ENCODE data around the gene MORC2.

Gene MORC2

DNA sequence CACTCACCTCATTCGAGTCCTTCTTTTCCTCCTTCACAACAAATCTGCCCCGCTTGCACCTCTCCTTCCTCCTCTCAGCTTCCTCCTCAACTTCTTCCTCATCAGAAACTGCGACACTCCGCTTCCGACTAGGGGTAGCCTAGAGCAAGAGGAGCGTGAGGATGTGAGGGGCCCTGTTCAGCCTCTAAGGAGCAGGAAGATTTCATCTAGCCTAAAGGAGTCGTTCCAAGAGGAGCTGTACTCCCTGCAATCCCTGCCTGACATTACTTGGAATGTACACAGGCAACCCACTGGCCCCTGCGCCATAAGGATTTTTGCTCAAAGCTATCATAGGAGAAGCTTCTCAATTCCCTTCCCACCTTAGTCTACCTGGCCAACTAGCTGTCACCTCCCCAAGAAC lies 34.5 kb downstream of the MORC2 start:
- in situ Hi-C loops (cut with MboI; ENCODE audit: low pct_unique_long_range_greater_than_20kb, low sequenced_read_pairs, unreplicated experiment) = no loop called here
- no peak for TF ChIP-seq CTCF (IDR thresholded peaks at IDR 0.05; ENCODE audit: extremely low read depth, insufficient read depth, missing control alignments)
- no peak for DNase-seq (ENCODE audit: low spot score)

DNA sequence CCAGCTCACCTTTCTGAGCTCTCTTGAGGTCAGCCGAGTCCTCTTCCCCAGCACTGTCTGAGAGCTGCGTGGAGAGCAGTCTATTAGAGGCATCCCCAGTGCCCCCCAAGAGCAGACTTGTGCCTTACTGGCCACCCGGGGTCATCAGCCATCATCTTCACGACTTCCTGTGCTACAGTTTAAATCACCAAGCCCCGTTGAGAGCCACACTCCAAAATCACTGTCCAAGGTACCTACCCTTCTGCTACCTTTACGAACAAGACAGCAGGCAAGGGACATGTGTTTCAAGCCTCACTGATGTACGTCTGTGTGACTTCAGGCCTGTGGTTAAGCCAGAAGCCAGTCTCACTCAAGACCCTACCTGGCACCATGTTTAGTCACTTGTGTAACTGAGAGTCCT lies 35.1 kb downstream of the MORC2 start:
- DNase-seq (ENCODE audit: low spot score) = no peak
- in situ Hi-C loops (cut with MboI; ENCODE audit: low pct_unique_long_range_greater_than_20kb, low sequenced_read_pairs, unreplicated experiment) = no loop called here
- no peak for TF ChIP-seq CTCF (IDR thresholded peaks at IDR 0.05; ENCODE audit: extremely low read depth, insufficient read depth, missing control alignments)

DNA sequence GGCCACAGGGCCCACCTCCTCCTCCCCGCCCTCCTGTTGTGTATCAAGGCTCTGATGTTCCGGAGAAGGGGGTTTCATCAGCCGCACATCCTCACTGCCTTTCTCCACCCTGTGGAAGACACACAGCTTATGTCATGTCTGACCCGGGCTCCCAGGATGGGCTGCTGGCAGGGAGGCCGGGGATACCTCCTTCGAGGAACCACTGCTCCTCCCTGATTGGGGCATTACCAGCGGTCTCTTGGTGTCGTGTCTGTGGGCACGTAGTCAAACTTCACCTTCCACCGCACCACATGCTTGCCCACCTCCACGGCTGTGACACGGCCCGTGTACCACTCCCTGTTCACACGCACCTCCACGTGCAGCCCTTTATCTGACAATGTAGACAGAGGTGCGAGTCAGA lies 35.9 kb downstream of the MORC2 start:
- in situ Hi-C loops (cut with MboI; ENCODE audit: low pct_unique_long_range_greater_than_20kb, low sequenced_read_pairs, unreplicated experiment) = no loop called here
- TF ChIP-seq CTCF (IDR thresholded peaks at IDR 0.05; ENCODE audit: extremely low read depth, insufficient read depth, missing control alignments) = no peak
- no peak for DNase-seq (ENCODE audit: low spot score)

DNA sequence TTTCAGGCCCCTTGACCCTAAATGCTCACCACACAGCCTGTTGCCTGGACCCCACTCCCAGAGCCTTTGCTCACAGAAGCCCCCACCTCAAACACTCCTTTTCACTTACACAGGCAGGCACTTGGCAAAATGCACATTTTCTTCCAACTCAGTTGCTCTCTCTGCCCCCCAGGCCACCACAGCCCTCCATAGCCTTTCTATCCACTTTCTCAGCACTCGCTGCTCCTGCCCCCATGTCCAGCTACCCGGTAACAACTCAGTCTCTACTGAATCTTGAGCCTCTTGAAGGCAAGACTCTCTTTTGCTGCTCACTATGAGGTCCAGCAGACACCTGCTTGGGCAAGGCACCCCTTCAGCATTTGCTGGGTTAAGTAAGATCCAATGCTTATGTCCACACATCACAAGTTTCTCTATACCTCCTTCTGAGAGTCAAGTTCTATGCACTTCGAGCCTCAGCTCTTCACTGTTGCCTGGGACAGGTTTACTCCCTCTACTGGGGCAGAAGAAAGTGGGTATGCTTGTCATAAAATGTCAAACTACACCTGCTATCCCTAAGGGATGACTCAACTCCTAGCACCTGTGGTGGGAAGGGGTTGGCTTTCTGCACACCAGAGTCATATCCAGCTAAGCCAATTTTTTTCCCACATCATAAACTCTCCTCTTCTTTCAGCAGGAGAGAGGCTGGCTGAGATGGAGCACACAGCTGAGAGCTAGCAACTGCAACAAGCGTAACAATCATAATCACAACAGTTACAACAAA lies 36.9 kb downstream of the MORC2 start:
- in situ Hi-C loops (cut with MboI; ENCODE audit: low pct_unique_long_range_greater_than_20kb, low sequenced_read_pairs, unreplicated experiment) = no loop called here
- TF ChIP-seq CTCF (IDR thresholded peaks at IDR 0.05; ENCODE audit: extremely low read depth, insufficient read depth, missing control alignments) = no peak
- no peak for DNase-seq (ENCODE audit: low spot score)

DNA sequence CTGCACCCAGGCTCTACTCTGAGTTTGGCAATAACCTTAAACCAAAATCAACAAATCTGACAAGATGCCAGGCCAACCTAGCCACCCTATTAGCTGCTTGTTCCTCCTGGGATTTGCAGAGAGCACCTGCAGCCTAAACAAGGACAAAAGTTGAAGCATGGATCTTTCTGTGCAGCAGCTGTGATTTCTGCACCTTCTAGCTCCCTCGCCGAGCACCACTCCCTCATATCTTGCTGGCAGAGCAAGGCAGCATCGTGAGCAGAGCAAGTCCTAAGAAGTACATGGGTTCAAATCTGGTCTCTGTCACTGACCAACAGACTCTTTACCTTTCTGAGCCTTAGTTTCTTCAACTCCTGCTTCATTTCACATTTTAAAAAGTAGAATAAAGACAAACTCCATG lies 38.3 kb downstream of the MORC2 start:
- in situ Hi-C loops (cut with MboI; ENCODE audit: low pct_unique_long_range_greater_than_20kb, low sequenced_read_pairs, unreplicated experiment) = no loop called here
- no peak for TF ChIP-seq CTCF (IDR thresholded peaks at IDR 0.05; ENCODE audit: extremely low read depth, insufficient read depth, missing control alignments)
- no peak for DNase-seq (ENCODE audit: low spot score)

- DNase-seq (ENCODE audit: low spot score) = no peak
- in situ Hi-C loops (cut with MboI; ENCODE audit: low pct_unique_long_range_greater_than_20kb, low sequenced_read_pairs, unreplicated experiment) = no loop called here
- TF ChIP-seq CTCF (IDR thresholded peaks at IDR 0.05; ENCODE audit: extremely low read depth, insufficient read depth, missing control alignments) = no peak
These were observed 40.2 kb downstream of the MORC2 start for GRCh38 chr22:30928401-30928800.
